ENCODE results near the gene VSIG4. TPM values are rescaled to one million over a fixed set of nuclear protein-coding genes. Genes with fewer than 3 reads are reported as not detected.
"Not testable (repeated sequence)": the region's sequence is repeated elsewhere in the genome, so short reads cannot be mapped to it uniquely, and the experiment has no call there.

Gene VSIG4
- polyA plus RNA-seq, 3 donors, result 19.2 to 137 (median 129) TPM

DNA sequence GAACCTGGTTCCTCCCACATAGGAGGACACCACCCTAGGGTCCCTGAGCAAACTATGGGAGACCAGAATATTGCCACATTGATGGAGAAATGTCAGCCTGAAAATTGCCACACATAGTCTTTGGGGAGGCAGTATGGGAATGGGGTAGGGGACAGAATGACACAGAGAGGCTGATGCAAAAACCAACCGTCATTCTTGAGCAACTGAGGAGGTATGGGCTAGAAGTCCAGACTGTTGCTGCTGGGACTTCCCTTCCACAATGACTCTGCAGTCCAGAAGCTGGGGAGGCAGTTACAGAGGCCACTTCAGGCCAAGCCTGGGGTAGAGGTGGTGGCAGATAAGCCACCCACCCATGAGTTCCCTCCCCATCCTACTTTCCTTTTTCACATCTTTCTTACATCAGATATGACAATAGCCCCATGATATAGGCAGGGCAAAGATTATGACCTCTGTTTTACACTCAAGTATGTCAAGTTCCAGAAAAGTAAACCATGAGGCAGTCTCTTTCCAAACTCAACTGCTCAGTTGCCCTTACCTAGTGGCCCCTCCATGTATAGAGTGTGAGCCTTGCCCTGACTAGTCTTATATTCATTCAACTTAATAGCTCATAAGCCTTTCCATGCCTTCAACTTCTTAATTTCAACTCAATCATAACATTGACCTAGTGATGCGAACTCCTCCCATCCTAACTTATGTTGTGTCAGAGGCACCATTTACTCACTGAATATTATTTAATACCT lies 41.7 kb downstream of the VSIG4 start:
- no peak overlapping the region for H3K27ac ChIP-seq (ENCODE audit: low read depth, low read length)
- WGBS, 3 donors, result 70 to 75% (median 74%) methylated on average over 2 of the region's 2 CpGs

GRCh38 chrX:65994519-65995506 lies 45.1 kb downstream of the VSIG4 start:
- 51 to 69% (median 65%) methylated on average over 3 of the region's 3 CpGs for WGBS, 3 donors
- no peak overlapping the region for H3K27ac ChIP-seq (ENCODE audit: low read depth, low read length)

DNA sequence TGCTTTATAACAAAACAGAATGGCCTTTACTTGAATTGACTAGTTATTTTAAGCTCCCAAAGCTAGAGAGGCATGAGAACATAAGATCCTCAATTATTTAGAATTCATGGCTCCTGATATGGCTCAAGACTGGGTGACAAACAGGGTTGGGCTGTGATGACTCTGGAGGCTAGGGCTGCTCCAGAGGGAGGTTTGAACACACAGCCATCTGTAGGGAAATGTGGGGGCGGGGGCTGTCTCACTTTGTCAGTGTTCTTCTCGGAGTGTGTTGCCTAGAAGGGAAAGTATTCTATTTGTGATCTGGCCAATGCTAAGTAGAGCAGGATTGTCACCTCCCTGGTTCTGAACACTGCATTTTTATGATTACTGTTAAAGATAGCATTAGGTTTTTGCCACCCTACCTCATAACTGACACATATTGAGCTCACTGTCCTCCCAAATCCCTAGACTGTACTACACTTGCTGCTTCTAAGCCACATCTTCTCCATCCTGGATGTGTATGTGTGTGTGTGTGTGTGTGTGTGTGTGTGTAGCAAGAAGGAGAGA lies 45.9 kb downstream of the VSIG4 start:
- no peak overlapping the region for H3K27ac ChIP-seq (ENCODE audit: low read depth, low read length)
- 62 to 79% (median 75%) methylated on average over 2 of the region's 2 CpGs for WGBS, 3 donors

- H3K27ac ChIP-seq (ENCODE audit: low read depth, low read length), result no peak overlapping the region
- WGBS, 3 donors, result 72 to 89% (median 88%) methylated on average over 2 of the region's 2 CpGs
Measured at GRCh38 chrX:65993332-65993731, 46.5 kb downstream of the VSIG4 start.

DNA sequence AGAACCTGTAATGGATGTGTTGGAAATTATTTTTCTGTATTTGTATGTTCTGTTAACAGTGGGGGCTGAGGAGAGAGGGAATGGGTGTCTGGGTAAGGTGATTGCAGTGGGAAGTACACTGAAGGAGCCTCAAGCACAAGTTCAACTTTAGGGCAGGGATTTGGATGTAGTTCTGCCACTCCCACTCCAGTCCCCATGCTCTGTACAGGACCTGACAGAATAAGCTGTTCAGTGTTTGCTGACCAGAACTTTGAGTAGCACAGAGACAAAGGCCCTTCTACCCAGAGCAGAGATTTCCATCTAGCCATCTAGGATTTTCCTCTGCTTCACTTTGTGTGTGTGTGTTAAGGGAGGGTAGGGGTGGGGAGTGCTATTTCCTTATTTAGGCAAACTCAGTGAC lies 49.2 kb downstream of the VSIG4 start:
- H3K27ac ChIP-seq (ENCODE audit: low read depth, low read length), result no peak overlapping the region

DNA sequence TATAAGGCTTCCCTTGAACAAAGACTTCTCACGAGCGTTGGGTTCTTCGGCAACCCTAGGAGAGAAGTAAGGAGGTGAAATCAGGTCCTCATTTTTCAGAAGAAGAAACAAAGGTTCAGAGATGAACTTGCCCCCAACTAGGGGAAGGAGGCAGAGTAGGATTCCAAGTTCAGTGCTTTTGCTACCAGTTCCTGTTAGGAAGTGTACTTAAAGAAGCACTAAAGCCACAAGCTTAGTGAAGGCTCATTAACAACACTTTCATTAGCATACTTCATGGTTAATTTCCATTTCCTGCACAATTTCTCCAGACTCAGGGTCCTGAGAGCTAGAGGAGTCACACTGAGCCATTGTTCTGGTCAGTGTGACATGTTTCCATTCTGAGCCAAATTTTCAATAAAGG lies 52.1 kb downstream of the VSIG4 start:
- 33 to 50% (median 44%) methylated on average over 3 of the region's 3 CpGs for WGBS, 3 donors
- no peak overlapping the region for H3K27ac ChIP-seq (ENCODE audit: low read depth, low read length)

DNA sequence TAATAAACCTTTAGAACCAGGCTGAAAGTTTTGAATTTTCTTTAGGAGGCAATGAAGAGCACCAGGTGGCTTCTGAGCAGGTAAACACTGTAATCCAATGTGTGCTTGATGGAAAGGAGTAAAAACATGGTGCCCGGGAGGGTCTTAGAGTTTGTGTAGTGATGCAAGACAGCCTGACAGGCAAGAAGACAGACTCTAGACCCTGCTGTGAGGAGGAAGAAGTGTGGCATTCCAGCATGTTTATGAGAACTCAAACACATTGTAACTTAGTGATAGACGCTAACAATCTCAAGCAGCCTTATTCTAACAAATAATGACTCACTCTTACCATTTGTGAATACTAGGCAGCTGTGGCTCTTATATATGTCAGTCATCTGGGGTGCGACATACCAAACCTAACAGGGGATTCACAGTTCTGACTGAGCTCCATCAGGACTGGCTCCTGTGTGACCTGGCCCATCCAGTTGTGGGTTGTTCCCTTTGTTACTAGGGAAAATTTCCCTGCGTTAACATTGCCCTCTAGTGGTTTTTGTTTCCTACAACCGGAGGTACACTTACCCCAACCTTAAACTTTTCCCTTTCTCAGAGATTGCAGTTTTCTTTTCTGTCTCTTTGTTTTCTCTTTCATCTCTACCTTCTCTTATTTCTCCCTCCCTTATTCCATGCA lies 53.8 kb downstream of the VSIG4 start:
- 24 to 31% (median 29%) methylated on average over 5 of the region's 5 CpGs for WGBS, 3 donors
- H3K27ac ChIP-seq (ENCODE audit: low read depth, low read length), result no peak overlapping the region

DNA sequence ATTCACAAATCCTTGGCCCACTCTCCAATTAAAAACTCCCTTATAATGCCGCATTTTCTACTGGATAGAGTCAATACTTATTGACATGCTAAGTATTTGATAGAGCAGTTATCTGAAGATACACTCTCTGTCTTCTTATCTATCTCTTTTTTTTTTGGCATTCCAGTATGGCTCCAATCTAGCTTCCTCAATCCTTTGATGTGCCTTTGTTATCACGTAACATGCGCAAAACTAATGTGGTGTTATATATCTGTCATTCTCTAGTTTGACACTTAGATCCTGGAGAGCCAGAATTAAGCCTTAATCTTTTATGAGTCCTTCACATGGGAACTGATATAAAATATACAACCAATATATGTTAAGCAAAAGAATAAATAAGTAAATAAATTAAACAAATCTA lies 54.7 kb downstream of the VSIG4 start:
- 83 to 97% (median 95%) methylated on average over 3 of the region's 3 CpGs for WGBS, 3 donors
- no peak overlapping the region for H3K27ac ChIP-seq (ENCODE audit: low read depth, low read length)

GRCh38 chrX:65977161-65977560 lies 62.7 kb downstream of the VSIG4 start:
- 83 to 95% (median 92%) methylated on average over 1 of the region's 1 CpG for WGBS, 3 donors
- H3K27ac ChIP-seq (ENCODE audit: low read depth, low read length), result not testable (repeated sequence)

GRCh38 chrX:65976161-65976560 lies 63.7 kb downstream of the VSIG4 start:
- no peak overlapping the region for H3K27ac ChIP-seq (ENCODE audit: low read depth, low read length)

- H3K27ac ChIP-seq (ENCODE audit: low read depth, low read length), result not testable (repeated sequence)
- 89 to 96% (median 91%) methylated on average over 7 to 38 of the region's 38 CpGs for WGBS, 3 donors
Measured at GRCh38 chrX:65975161-65975751, 64.6 kb downstream of the VSIG4 start.

Other genes with a start within 250 kb of the VSIG4 start
- gene HEPH, start 124.2 kb upstream of the VSIG4 start, polyA plus RNA-seq, result 1 to 10 TPM in 2 of 3 donors, under 1 TPM in 1; 0.70 to 1.7 (median 1.6) TPM